HAP-1 (cell line): ENCODE measurements around the gene PLCB1.

ENCODE experiments used
- DNase-seq, 2 experiments: peaks; one replicate each; pipeline ENCODE4 v3.0.0-alpha.2; 2016 to 2020; ENCODE audit warnings: low spot score in 2 of 2
- H3K27me3 ChIP-seq: fragments of 250-450 bp; sonication (Bioruptor Pico); 2 replicates; pipeline ENCODE4 v1.5.1; 2020; ENCODE audit warnings: low read depth, mild to moderate bottlenecking, moderate library complexity
- H3K36me3 ChIP-seq: fragments of 250-450 bp; sonication (Bioruptor Pico); replicated peaks from 2 replicates; pipeline ENCODE4 v1.5.1; 2020; ENCODE audit warnings: mild to moderate bottlenecking
- H3K4me1 ChIP-seq: fragments of 250-450 bp; sonication (Bioruptor Pico); 2 replicates; pipeline ENCODE4 v1.5.1; 2020; ENCODE audit warnings: mild to moderate bottlenecking
- H3K4me3 ChIP-seq: fragments of 250-450 bp; sonication (Bioruptor Pico); 2 replicates; pipeline ENCODE4 v1.5.1; 2020; ENCODE audit warnings: mild to moderate bottlenecking, moderate library complexity
- H3K9me3 ChIP-seq: fragments of 250-450 bp; sonication (Bioruptor Pico); 2 replicates; pipeline ENCODE4 v1.5.1; 2020; ENCODE audit warnings: mild to moderate bottlenecking, moderate library complexity
- in situ Hi-C: fragments of 300-500 bp; cut with MboI; formaldehyde crosslinking; loops from 3 replicates; pipeline ENCODE4 v1.14.3; 2020; ENCODE audit warnings: low sequenced_read_pairs, inconsistent platforms, mixed read lengths

PLCB1 gene

DNA sequence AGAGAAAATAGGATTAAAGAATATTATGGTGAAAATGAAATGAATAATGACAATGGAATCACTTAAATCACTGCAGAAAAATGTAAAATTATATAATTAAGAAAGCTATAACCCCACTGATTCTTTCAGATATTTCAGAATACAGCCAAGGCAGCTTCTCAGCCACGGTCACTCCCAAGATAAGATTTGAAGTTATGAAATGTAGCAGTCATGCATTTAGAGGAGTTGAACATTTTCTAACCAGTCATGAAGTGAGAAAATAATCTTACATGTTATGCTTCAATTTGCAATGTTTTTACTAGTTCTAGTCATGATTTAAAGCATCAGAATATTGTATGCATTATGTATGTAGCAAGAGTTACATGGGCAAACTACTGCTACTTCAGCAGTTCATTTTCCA, 13.3 kb upstream of the PLCB1 start:
- DNase-seq, result no peak
- H3K4me1 ChIP-seq, result no peaks in the 10 kb centered on the region
- no peak overlapping the region for H3K4me3 ChIP-seq
- H3K36me3 ChIP-seq, result no peaks in the 10 kb centered on the region
- H3K9me3 ChIP-seq, result no peaks in the 10 kb centered on the region
- H3K27me3 ChIP-seq, result no peaks in the 10 kb centered on the region
- in situ Hi-C loops, result no loop called here

DNA sequence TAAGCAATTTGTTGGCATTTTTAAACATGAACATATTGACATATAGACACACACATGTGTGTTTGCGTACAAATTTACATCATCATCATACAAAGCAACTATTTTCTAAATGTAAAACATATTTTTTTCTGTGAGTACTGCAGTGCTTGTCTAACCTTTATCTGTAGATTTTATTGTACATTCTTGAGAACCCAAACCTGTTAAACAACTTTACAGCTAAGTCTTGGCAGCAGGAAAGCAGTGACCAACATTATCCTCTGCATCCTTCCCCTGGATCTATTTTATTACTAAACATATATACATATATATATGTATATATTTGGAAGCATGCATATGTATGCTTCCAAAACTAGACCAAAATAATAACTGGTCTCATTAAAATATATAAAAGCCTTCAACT, 10.4 kb upstream of the PLCB1 start:
- H3K4me1 ChIP-seq, result peaks cover 8% of the 10 kb centered on the region
- H3K36me3 ChIP-seq, result no peaks in the 10 kb centered on the region
- no peaks in the 10 kb centered on the region for H3K9me3 ChIP-seq
- no peak overlapping the region for H3K4me3 ChIP-seq
- no peaks in the 10 kb centered on the region for H3K27me3 ChIP-seq
- DNase-seq, result no peak
- in situ Hi-C loops, result no loop called here

DNA sequence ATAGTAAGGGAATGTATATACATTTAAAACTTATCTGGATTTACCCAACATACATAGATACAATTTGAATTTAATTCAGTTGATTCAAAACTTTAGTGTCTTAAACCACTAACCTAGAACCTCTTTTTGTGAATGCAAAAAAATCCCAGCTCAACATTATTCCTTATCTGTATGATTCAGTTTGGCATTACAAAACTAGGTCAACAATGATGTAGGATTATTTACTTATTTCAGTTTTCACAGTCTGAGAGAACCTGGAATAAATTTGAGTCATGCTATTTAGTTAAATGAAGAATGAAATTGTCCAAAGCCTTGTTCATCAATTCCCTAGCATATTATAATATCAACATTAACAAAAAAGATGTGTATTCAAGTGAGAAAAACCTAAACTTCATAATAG, 7.4 kb upstream of the PLCB1 start:
- H3K9me3 ChIP-seq, result no peaks in the 10 kb centered on the region
- DNase-seq, result no peak
- no peaks in the 10 kb centered on the region for H3K36me3 ChIP-seq
- in situ Hi-C loops, result loop anchor here (25.0 kb wide), 1 partner anchor 588 kb away; no protein-coding TSS in a partner anchor
- no peaks in the 10 kb centered on the region for H3K27me3 ChIP-seq
- no peak overlapping the region for H3K4me3 ChIP-seq
- H3K4me1 ChIP-seq, result peaks cover 31% of the 10 kb centered on the region

DNA sequence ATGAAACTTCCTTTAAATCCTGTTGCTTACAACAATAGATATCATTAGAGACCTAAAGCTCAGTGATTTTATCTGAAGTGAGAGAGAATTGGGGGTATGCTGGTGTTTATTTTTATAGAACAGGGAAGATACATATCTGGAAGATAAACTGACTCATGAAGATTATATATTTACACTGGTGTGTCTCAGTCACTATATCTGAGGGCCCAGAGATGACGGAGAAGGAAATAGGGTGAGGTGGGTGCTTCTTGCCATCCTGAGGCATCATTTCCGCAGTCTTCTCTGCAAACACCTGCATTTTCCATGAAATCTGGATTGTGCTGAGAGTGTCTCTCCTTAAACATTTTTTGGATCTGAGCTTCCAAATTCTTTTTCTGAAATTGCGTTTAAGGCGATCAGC, 5.9 kb upstream of the PLCB1 start:
- Histone ChIP-seq H3K9me3 (no peaks in the 10 kb centered on the region), H3K4me3 (no peak overlapping the region), H3K36me3 (no peaks in the 10 kb centered on the region), H3K27me3 (no peaks in the 10 kb centered on the region), H3K4me1 (peaks cover 31% of the 10 kb centered on the region)
- in situ Hi-C loops, result loop anchor here (25.0 kb wide), 1 partner anchor 586 kb away; no protein-coding TSS in a partner anchor
- DNase-seq, result no peak

DNA sequence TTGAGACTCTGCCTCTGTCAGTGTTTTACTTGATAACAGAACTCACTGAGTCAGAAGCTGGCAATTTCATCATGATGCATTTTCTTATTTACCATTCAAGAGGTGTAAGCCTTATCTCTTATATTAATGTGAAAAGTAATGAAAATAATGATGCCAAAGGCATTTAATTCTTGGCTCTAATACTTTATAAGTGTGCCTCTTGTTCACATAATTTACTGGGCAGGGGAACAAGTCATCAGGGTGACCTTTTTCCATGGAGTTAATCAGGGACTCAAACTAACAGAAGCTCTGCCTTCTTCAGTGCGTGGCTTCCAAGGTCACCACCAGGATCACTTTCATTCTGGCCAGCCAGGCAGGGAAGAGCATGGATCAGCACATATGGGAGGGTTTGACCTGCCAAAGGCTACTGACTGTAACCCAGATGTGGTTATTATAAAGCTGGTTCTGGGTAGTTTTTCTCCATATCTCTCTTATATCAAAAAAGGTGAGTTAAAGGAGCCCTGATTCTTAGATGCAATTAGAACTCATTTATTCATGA, 5.2 kb upstream of the PLCB1 start:
- no peak overlapping the region for H3K4me3 ChIP-seq
- H3K27me3 ChIP-seq, result no peaks in the 10 kb centered on the region
- H3K9me3 ChIP-seq, result no peaks in the 10 kb centered on the region
- DNase-seq, result no peak
- H3K4me1 ChIP-seq, result peaks cover 35% of the 10 kb centered on the region
- no peaks in the 10 kb centered on the region for H3K36me3 ChIP-seq
- in situ Hi-C loops, result loop anchor here (25.0 kb wide), 1 partner anchor 585 kb away; no protein-coding TSS in a partner anchor

DNA sequence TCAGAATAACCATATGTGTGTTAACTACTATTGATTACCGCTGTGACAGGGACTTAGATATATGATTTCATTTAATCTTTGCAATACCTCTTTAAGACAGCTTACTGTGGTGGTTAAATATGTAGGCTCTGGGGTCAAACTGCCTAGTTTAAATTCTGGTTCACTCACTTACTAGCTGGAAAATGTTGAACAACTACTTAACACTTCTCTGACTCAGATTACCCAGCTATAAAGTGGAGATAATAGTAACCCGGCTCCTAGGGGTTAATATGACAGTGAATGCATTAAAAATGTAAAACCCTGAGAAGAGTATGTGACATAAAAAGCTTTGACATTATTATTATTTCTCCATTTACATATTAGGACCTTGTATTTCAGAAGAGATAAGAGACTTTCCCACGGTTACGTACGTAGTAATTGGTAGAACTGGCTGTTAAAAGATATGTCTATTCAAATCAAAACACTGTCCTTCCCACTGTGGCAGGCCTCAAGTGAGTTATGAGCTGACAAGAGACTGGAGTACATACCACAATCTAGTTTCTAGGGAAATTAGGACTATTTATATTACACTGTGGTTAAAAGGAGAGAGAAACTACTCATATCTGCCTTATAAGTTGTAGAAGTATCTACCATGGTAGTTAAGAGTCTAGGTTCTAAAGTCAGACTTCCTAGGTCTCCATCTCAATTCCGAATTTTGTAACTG, 4.4 kb upstream of the PLCB1 start:
- in situ Hi-C loops, result loop anchor here (25.0 kb wide), 1 partner anchor 585 kb away; no protein-coding TSS in a partner anchor
- peak; percentile 40 to 63 for DNase-seq

DNA sequence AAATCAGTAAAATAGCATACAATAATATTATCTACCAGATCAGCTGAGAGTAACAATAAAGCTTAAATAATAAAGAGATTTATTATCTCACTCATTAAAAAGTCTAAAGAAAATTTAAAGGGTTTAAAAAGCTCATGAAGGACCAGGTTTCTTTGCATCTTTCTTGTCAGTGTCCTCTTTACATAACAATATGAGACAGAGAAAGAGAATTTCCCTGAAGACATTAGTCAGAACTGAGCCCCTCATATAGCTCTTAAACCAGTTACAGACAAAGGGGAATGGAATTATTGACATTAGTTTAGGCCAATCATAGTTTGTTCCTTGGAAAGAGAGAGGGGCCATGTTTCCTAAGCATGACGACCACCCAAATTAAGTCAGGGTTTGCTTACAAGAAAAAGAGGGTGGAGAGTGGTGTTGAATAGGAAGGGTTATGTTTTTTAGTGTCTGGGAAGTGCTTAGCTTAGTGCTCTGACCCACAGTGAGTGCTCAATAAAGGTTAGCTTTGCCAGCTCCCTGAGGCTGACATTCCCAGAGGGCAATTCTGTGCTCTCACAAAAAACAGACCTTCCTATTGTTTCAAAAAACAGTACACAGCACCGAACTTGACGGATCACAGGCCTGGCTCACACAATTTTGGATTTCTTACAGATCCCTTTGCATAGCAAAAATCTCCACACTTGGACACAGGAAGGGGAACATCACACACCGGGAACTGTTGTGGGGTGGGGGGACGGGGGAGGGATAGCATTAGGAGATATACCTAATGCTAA, 3.6 kb upstream of the PLCB1 start:
- Histone ChIP-seq H3K27me3 (no peaks in the 10 kb centered on the region), H3K9me3 (no peaks in the 10 kb centered on the region), H3K4me3 (no peak overlapping the region), H3K36me3 (no peaks in the 10 kb centered on the region), H3K4me1 (peaks cover 39% of the 10 kb centered on the region)
- in situ Hi-C loops, result loop anchor here (25.0 kb wide), 1 partner anchor 584 kb away; no protein-coding TSS in a partner anchor
- peak; percentile 38 to 97 for DNase-seq

More for the DNA sequence above, 4.4 kb upstream of the PLCB1 start:
- Histone ChIP-seq H3K36me3 (no peaks in the 10 kb centered on the region), H3K4me3 (no peak overlapping the region), H3K4me1 (peaks cover 35% of the 10 kb centered on the region), H3K9me3 (no peaks in the 10 kb centered on the region), H3K27me3 (no peaks in the 10 kb centered on the region)

DNA sequence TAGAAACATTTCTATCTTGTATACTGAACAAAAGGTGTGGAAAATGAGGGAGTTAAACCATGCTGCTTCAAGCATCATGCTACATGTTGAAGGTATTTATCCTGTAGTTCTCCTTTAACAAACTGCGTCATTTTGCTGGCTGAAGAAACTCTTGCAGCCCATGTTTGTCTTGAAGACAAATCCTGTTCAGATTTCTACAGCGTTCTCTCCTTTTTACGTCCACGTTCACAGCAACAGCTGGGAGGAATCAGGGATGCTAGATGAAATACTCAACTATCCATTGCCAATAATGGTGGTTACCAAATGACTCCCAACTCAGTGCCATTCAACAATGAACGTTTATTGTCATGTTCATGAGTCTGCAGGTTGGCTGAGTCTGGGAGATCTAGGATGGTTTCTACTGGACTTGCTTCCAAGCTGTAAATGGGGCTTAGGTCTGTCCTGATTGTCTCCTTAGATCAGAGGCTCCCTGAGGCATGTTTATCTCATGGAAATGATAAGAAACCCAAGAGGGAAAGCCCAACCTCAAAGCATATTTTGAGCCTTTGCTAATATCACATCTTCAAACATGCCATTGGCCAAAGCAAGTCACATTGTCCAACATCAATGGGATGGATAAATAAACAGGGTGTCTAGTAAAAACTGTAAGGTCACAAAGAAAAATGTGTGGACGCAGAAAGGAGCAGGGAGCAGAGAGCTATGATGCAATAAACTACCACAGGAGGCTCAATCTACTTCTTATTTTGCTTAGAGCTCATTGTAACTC, 2.7 kb upstream of the PLCB1 start:
- in situ Hi-C loops, result loop anchor here (25.0 kb wide), 1 partner anchor 583 kb away; no protein-coding TSS in a partner anchor
- H3K9me3 ChIP-seq, result no peaks in the 10 kb centered on the region
- no peak overlapping the region for H3K4me3 ChIP-seq
- DNase-seq, result no peak
- no peaks in the 10 kb centered on the region for H3K36me3 ChIP-seq
- H3K4me1 ChIP-seq, result peaks cover 46% of the 10 kb centered on the region
- no peaks in the 10 kb centered on the region for H3K27me3 ChIP-seq

DNA sequence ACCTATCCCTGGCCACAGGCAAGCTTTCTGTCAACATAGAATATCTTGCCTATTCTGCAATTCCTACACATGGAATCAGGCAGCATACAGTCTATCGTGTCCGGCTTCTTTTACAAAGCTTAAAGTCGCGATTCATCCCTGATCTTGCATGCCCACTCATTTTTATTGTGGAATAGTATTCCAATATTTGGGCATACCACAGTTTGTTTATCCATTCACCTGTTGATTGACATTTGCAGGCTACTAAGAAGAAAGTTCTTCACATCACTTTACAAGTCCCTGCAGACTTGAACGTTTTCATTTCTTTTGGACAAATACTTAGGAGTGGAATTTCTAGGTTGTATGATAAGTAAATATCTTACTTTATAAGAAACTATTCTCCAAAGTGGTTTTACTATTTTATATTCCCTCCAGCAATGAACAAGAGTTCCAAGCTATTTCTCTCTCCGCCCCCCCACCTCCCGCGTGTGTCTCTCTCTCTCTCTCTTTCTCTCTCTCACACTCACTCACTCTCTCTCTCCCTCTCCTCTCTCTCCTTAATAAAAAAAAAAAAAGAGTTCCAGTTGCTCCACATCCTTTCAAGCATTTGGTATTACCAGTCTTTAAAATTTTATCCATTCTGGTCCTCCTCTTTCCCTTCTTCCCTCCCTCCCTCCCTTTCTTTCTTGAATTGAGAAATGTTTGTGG, 1.1 kb upstream of the PLCB1 start:
- in situ Hi-C loops, result loop anchor here (10.0 to 25.0 kb wide), 2 partner anchors 254 to 581 kb away; no protein-coding TSS in a partner anchor
- DNase-seq, result no peak
- no peaks in the 10 kb centered on the region for H3K27me3 ChIP-seq
- H3K4me3 ChIP-seq, result no peak overlapping the region
- H3K36me3 ChIP-seq, result no peaks in the 10 kb centered on the region
- H3K4me1 ChIP-seq, result peaks cover 45% of the 10 kb centered on the region
- H3K9me3 ChIP-seq, result no peaks in the 10 kb centered on the region

DNA sequence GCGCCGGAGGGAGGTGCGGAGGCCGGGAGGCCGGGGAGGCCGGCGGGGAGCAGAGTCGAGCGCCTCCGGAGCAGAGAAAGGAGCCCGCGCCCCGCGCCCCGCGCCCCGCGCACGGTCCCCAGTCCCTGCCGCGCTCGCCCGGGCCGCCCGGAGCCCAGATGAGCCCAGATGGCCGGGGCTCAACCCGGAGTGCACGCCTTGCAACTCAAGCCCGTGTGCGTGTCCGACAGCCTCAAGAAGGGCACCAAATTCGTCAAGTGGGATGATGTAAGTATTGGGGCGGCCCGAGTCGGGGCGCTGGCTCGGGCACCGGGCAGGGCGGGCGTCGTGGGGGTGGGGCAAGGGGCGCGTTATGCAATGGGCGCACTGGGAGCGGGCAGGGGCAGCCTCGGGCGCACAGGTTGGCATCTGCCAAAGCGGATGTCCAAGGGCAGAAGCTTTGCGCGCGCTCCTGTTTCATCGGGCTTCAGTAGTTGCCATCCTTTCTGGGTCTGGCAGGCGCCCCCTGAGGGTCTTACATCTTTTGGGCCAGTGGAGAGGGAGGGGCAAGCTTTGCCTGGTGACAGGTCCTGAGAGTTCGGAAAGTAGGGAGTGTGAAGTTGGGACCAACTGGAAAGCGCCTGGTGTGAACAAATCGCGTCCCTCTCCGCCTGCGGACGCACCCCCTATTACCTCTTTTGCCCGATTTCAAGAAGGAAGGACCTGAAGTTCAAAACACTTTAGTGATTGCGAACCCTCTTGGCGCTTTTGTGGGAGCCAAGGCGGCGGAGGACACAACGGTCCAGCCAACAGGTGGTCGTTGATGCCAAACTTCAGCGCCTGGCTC, 631 bp downstream of the PLCB1 start:
- peak overlapping the region; percentile 34 for H3K4me3 ChIP-seq
- DNase-seq, result peak in 1 of 2 experiments; percentile 30
- H3K9me3 ChIP-seq, result no peaks in the 10 kb centered on the region
- in situ Hi-C loops, result loop anchor here (10.0 to 25.0 kb wide), 2 partner anchors 252 to 580 kb away; no protein-coding TSS in a partner anchor
- no peaks in the 10 kb centered on the region for H3K27me3 ChIP-seq
- H3K4me1 ChIP-seq, result peaks cover 30% of the 10 kb centered on the region
- H3K36me3 ChIP-seq, result no peaks in the 10 kb centered on the region

DNA sequence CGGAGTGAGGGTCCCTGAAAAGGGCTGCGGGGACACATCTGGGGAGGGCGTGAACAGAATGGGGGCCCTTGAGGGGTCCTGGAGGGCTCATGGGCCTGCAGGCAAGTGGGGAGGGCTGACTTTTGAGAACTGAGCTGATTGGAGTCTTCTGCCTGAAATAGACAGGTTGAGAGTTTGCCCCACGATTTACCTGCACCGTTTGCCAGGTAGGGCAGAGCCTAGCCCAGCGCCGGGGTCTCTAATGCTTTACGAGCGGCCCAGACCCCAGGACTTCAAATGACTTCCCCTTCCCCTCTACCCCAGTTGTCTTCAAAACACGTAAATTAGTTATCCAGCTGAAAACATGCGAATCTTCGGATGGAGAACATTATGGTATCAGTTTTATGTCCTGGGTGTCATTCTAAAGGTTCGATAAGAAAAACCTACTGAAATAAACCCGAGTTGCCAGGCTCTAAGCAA, 1.3 kb downstream of the PLCB1 start:
- Histone ChIP-seq H3K4me3 (peak overlapping the region; percentile 34), H3K27me3 (no peaks in the 10 kb centered on the region), H3K36me3 (no peaks in the 10 kb centered on the region), H3K4me1 (peaks cover 26% of the 10 kb centered on the region), H3K9me3 (no peaks in the 10 kb centered on the region)
- in situ Hi-C loops, result loop anchor here (10.0 to 25.0 kb wide), 2 partner anchors 251 to 579 kb away; no protein-coding TSS in a partner anchor
- no peak for DNase-seq

DNA sequence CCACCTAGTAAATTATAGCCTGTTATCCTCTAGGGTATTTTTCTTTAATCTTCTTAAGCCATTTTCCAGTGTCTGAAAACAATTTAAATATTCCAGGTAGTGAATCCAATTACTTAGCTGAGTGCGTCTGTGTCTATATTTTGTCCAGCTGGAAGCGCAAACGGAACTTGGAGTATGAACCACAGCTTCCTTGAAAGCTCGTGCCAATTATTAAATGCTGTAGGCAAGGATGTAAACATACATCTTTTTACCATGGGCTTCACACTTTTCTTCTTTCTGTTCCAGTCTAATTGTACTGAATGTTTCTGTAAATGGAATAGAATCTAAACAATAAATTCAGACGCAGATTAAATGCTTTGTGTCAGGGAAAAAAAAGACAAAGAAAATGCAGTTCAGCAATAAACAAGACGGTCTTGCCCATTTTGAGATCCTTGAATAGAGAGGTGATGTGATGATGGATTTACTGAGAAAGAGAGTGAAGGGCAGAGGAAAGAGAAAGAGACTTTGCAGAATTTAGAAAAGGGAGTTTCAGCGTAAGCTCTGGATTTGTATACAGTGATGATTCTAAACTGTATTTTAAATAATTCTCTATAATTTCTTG, 1.9 kb downstream of the PLCB1 start:
- Histone ChIP-seq H3K27me3 (no peaks in the 10 kb centered on the region), H3K9me3 (no peaks in the 10 kb centered on the region), H3K36me3 (no peaks in the 10 kb centered on the region), H3K4me3 (no peak overlapping the region; the same call in 1 of the 2 replicates), H3K4me1 (peaks cover 21% of the 10 kb centered on the region)
- in situ Hi-C loops, result loop anchor here (10.0 to 25.0 kb wide), 2 partner anchors 251 to 578 kb away; no protein-coding TSS in a partner anchor
- DNase-seq, result peak; percentile 35 to 86
